HG03469 (cell line): ENCODE results near the gene EFCAB6.

ENCODE experiments used
- ATAC-seq: cut with Tn5 transposase; IDR thresholded peaks from one replicate; pipeline ENCODE4 v1.9.1; 2021; ENCODE audit warnings: mild to moderate bottlenecking, moderate library complexity, moderate number of reproducible peaks; ENCODE audit not compliant: unreplicated experiment

The EFCAB6 gene

DNA sequence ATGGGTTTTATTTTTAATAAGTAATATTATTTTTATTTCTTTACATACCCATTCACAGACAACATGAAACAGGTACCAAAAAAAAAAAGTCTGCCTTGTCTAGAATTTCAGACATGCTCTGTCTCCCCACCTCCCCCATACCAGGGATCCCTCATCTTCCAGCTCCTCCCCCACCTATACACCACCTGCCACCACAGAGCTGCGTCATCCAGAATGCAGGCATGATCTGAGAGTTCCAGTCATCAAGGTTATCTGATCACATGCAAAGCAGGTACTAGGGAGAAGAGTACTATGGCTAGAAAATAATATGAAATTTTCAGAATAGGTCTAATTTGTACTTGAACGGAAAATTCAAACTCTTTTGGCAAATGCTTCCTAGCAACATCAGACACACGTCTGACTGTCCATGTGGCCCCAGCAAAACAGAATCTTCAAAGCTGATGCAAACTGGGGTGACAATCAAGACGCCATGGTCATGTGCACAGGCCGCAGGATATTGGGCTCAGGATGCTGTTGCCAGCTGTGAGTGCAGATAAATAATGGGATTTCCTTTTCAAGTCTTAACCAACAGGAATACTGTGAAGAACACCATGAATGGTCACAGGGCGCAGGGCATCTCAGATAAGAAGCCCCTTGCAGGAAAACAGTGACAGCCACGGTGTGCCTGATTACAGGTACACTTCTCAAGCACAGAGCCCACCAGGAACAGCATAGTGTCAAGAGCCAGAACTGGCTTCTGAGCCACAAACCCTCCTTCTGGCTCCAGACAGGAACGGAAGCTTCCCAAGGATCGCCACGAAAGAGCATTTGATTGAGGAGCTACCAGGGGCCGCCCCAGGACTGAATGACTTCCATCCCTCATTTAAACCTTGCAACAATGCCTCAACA, 169.5 kb downstream of the EFCAB6 start:
- no peak for ATAC-seq

DNA sequence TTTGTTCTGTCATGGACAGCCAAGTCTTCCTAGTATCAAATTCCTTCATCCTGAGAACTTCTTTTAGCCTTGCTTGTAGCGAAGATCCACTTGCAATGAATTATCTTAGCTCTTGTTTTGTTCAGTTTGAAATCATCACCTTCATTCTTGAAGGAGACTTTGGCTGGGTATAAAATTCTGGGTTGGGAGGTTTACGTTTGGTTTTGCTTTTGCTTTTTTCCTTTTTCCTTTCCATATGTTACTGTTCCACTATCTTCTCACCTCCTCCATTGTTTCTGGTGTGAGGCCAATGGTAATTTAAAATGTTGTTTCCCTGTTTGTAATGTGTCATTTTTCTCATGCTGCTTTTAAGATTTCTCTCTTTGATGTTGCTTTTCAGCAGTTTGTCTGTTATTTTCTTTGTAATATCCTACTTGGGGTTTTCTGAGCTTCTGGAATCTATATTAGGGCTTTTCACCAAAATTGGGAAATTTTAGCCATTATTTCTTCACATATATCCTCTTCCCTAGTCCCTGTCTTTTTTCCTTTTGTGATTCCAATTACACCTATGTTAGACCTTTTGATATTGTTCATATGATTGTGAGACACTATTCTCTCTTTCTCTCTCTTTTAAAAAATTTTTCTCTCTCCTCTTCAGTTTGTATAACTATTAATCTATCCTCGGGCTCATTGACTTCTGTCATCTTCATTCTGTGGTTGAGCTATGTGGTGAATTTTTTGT, 172.7 kb downstream of the EFCAB6 start:
- ATAC-seq: no peak

- no peak for ATAC-seq
Measured at GRCh38 chr22:43637275-43638260, 174.5 kb downstream of the EFCAB6 start.

DNA sequence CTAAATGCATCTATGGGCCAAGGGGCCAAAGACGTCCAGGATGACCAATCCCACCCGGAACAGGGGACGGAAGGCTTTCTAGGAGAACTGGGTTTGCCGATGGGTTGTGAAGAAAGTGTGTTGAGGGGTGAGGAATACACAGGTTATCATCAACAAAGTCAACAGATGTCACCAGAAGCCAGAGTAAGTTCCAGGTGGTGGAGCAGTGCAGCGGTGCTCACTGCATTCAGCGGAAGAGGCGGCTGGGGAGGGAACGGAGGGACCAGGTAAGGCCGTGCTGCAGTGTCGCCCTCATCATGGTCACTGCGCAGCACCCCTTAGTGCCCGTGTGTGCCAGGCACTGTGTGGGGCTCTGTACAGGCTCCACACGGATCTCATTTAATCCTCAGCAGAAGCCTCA, 176.0 kb downstream of the EFCAB6 start:
- ATAC-seq: no peak

DNA sequence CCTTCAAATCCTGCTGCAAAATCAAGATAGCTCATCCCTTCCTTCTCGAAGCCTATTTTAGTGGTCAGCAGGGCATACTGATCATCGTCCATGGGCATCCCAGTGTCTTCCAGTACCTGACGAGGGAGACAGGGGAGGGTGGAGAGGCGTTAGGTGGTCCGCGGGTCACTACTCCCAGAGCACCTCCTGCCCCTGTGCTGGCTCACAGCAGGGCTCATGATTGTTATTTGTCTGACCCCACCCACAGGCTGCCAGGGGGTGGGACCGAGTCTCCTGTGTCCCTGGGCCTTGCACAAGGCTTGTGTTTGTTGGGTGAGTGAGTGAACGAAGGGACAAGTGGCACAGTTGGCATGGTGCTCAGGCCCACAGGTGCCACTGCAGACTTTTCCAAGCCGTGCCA, 177.0 kb downstream of the EFCAB6 start:
- ATAC-seq: no peak

DNA sequence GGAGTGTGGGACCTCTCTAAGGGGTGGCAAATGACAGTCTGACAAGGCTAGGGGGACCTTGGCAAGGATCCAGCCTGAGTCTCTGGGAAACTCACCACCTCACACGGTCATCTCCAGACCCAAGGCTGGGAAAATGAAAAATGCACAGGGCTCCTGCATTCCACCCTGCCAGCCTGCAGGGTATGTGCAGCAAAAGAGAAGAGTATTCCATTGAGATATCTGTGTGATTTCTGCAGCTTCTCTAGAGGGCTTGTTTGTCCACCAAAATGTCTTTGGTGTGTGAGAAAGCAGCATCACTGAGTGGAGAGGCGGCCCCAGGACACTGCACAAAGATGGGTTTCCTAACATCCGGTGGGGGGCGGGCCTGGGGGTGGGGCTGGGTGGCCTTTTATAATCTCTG, 177.8 kb downstream of the EFCAB6 start:
- ATAC-seq: no peak

- ATAC-seq: no peak
Measured at GRCh38 chr22:43633631-43634285, 178.3 kb downstream of the EFCAB6 start.

DNA sequence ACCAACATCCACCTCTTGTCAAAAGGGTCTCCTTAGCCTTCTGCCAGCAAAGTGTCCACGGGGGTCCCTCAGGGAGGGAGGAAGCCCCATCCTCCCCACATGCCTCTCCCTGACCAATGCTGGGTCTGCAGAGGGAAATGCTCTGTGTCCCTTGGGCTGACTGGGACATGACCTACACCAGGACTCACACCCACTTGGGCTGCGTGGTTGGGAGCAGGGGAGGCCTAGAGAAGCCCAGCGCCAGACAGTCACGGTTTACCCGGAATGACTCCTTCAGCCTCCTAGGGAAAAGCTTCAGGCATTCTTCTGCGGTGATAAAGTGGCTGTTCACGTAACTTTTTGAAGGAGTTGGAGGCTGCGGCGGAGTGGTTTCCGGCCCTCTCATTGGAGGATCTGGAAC, 180.3 kb downstream of the EFCAB6 start:
- ATAC-seq: no peak

DNA sequence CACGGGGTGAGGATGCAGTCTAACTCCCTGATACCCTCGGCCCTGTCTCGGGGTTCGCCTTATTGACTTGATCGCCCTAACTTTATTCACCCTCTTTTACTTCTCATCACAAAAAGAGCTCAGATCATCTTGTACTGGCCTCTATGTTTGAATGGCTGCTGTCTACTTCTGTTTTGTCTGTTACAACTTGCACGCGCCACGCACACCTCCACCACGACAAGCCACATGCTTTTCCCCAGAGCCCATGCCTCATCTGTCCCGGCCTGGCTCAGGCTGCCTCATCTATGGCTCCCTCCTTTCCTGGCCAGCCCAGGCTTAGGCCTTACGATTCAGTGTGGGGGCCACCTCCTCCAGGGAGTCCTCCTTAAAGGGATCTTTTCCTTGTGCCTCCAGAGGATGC, 180.9 kb downstream of the EFCAB6 start:
- ATAC-seq: no peak

DNA sequence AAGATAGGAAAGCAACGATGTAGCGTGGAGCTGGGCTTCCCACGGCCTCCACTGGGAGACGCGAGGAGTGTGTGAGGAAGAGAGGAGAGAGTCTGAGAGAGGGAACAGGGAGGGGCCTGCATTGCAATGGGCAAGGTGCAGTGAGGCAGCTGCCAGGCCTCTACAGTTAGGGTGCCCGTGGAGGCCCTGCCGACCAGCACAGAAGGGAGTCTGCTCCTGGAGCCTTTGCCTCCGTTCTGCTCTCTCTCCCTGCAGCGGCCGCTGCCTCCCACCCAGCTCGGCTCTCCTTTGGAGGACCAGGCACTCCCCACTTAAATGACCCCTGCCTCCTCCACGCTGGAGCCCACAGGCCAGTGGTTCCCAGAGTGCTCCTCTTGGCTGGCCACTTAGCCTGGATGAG, 181.7 kb downstream of the EFCAB6 start:
- ATAC-seq: no peak

GRCh38 chr22:43628250-43628649, 183.9 kb downstream of the EFCAB6 start:
- no peak for ATAC-seq

DNA sequence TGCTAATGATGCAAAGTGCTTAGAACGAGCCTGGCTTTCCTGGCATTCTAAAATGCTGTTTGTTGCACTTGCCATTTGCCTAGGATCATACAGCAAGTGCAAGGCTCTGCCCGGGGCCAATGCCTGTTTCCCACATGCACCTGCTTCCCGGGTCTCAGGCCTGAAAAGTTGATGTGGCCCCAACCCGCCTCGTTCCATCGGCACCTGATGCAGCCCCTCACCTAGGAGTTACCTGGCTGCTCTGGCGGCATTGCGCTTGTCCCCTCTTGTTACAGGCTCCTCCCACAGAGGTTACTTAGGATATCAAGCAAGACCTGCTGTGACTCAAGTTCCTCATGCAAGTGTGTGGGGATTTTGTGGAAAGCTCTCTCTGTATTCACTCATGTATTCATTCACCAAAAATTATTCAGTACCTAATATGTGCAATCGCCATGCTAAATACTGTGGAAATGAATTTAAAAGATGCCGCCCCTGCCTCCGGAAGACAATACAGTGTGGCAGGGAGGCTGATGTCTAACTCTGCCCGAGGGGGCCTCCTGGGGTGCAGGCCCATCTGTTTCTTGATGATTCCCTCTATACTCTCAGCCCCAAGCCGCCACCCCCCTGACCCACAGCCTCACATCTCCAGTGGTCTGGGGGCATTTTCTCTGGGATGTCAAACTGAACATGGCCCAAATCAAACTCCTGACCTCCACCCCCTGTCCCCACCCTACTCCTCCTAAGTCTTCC, 184.5 kb downstream of the EFCAB6 start:
- no peak for ATAC-seq

GRCh38 chr22:43625242-43625641, 186.9 kb downstream of the EFCAB6 start:
- ATAC-seq: no peak

DNA sequence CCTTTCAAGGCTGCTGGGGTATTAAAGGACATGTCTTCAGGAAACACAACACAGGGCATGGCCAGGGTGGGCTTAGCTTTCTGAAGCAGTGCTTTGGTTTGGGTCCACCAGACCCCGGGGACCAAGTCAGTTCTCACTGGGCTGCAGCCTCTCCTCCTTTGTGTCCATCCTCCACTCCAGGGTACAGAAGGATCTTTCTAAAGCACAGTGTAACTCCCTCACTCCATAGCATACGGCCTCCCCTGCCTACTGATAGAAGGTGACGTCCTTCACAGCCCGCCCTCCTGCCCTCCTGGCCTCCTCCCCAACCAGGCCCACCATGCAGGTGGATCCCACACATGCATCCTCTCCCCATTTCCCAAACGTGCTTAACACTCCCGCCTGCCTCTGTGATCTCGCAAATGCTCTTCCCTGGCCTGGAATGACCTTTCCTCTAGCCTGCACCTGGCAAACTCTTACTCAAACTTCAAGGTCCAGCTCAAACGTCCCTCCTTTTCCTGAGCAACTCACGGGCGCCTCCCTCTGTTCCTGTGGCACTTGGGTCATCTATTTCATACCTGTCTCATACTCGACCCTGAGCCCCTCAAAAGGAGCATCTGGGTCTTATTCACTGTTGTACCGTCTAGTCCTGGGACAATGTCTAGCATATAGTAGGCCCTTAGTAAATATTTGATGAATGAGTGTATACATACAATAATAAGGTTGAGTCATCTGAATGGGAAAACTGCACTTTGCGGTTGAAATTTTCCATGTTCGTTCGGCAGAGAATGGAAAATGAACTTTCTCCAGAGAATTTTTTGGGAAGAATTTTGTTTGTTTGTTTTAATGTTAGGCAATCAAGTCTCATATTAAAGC, 187.7 kb downstream of the EFCAB6 start:
- ATAC-seq: no peak

DNA sequence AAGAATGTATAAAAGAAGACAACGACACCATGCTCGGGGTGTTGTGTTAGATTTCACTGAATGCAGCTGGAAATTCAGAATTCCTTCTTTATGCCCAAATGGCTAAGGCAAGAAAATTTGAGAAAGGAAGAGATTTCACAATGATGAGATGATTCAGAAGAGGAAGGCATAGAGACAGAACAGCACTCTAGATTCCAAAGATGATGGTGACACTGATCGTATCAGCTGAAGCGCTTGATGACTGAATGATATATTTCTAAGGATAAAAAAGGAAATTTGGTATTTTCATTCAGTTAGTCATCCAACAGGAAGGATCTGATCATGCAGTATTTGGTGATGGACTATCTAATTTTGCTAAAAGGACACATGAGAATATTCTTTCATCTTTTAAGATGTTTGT, 189.2 kb downstream of the EFCAB6 start:
- no peak for ATAC-seq

DNA sequence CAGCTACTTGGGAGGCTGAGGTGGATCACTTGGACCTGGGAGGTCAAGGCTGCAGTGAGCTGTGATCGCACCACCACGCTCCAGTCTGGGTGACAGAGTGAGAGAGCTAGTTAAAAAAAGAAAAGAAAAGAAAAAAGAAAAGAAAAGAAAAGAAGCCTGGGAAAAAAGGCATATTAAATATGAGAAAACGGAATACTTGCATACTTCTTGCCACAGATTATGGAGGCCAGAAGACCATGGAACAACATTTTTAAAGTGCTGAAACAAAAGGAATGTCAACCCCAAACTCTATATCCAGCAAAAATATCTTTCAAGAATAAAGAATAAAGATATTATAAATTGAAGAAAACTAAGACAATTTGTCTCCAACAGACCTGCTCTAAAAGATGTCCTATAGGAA, 191.9 kb downstream of the EFCAB6 start:
- ATAC-seq: no peak

DNA sequence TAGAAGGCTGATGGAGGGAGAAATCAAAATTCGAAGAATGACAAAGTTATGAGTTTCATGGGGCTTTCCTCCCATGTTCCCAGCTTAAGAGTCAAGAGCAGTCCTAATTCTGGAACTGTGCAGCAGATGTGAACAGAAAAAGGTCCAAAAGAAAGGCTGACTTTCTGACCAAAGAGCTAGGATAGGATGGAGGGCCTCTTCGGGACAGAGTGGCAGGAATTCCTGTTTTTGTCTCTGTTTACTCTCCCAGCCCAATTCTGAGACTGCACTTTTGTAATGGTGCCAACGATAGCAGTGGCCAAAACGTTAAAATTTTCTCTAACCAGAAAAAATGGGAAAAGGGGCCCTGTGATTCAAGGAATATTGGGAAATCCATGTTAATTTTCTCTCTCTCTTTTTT, 193.6 kb downstream of the EFCAB6 start:
- ATAC-seq: no peak

GRCh38 chr22:43616645-43617044, 195.5 kb downstream of the EFCAB6 start:
- ATAC-seq: no peak

DNA sequence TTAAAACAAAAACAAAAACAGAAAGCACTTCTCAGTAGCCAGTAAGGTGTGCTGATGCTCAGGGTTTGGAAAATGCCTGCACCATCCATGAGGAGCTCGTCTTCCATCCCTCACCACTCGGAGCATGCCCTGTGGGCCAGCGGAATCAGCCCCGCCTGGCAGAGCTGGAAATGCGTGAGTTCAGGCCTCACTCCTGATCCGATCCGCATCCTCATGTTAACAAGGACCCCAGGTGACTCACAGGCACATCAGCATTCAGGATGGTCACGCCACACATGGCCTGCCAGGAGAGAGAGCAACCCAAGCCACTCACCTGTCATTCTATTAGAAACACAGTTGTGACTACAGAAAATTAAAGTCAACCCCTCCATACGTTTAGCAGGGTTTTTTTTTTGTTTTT, 211.8 kb downstream of the EFCAB6 start:
- no peak for ATAC-seq
